T-helper 1 cell (primary cell): ENCODE data around the gene PLEKHG5.

Experiments
- DNase-seq, 5 donors: peaks; one replicate each; pipeline ENCODE4 v3.0.0-alpha.2; 2012 to 2020
- total RNA-seq, 4 donors: gene quantifications; one replicate each; lab custom pipeline; 2026; lab: John Stamatoyannopoulos, UW

The PLEKHG5 gene, protein sequence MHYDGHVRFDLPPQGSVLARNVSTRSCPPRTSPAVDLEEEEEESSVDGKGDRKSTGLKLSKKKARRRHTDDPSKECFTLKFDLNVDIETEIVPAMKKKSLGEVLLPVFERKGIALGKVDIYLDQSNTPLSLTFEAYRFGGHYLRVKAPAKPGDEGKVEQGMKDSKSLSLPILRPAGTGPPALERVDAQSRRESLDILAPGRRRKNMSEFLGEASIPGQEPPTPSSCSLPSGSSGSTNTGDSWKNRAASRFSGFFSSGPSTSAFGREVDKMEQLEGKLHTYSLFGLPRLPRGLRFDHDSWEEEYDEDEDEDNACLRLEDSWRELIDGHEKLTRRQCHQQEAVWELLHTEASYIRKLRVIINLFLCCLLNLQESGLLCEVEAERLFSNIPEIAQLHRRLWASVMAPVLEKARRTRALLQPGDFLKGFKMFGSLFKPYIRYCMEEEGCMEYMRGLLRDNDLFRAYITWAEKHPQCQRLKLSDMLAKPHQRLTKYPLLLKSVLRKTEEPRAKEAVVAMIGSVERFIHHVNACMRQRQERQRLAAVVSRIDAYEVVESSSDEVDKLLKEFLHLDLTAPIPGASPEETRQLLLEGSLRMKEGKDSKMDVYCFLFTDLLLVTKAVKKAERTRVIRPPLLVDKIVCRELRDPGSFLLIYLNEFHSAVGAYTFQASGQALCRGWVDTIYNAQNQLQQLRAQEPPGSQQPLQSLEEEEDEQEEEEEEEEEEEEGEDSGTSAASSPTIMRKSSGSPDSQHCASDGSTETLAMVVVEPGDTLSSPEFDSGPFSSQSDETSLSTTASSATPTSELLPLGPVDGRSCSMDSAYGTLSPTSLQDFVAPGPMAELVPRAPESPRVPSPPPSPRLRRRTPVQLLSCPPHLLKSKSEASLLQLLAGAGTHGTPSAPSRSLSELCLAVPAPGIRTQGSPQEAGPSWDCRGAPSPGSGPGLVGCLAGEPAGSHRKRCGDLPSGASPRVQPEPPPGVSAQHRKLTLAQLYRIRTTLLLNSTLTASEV
- 16.0 to 35.1 (median 22.0) reads per million in 4 donors for total RNA-seq

DNA sequence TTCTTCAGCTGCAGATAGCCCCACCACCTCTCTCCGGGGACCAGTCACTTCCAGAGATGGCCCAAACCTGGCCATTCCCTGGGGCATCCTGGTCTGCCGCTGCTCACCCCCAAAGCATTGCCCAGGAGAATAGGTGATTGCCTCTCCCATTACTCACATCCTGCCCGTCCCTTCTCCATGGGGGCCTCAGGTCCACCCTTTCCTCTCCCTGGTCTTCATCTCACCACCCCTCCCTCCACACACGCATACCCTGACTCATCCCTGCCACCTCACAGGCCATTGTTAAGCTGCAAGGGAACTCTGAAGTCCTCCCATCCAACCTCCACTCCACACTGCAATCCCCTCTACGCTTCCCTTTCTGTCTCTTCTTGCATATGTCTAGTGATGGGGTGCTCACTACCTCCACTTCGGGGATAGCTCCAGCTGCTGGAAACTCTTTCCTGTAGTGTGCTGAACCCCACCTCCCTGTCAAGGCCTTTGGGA, at the start of gene PLEKHG5:
Gene PLEKHG5, minus strand, starts transcription at position 188 of the 483 bp plus-strand sequence. CDS start 14,096 bp downstream, outside the sequence.
- no peak for DNase-seq

DNA sequence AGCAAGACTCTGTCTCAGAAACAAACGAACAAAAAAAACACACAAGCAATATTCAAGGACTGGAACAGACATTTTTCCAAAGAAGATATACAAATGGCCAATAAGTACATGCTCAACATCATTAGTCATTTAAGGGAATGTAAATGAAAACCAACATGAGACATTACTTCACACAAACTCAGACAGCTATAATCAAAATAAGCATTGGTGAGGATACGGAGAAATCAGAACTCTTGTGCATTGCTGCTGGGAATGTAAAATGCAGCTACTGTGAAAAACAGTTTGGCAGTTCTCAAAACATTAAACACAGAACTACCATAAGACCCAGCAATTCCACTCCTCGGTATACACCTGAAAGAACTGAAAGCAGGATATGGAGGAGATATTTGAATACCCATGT, 47.5 kb upstream of the PLEKHG5 start:
- DNase-seq: no peak

DNA sequence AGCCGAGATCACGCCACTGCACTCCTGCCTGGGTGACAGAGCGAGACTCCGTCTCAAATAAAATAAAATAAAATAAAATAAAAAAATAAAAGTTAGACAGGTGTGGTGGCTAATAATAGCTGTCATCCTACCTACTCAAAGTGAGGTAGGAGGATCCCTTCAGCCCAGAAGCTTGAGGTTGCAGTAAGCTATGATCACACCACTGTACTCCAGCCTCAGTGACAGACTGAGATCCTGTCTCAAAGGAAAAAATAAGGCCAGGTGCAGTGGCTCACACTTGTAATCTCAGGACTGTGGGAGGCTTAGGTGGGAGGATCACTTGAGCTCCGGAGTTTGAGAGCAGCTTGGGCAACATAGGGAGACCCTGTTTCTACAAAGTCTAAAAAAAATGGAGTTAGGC, 44.8 kb upstream of the PLEKHG5 start:
- no peak for DNase-seq

DNA sequence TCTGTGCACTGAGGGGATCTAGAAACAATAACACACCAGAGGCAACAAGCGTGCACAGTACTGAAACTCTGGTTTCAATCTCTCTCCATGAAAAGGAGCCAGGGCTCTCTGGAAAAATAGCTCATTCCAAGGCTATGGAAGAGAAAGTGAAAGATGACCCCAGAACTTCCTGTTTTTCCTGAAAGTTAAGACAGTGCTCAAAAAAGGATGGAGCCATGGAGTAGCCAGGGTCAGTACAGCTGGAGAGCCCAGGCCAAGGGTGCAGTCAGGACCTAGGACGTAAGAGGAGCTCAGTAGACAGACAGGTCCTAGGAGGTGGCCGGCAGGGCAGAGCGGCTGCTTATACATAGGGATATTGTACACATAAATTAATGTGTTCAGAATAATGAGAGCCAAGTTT, 43.7 kb upstream of the PLEKHG5 start:
- DNase-seq: no peak

DNA sequence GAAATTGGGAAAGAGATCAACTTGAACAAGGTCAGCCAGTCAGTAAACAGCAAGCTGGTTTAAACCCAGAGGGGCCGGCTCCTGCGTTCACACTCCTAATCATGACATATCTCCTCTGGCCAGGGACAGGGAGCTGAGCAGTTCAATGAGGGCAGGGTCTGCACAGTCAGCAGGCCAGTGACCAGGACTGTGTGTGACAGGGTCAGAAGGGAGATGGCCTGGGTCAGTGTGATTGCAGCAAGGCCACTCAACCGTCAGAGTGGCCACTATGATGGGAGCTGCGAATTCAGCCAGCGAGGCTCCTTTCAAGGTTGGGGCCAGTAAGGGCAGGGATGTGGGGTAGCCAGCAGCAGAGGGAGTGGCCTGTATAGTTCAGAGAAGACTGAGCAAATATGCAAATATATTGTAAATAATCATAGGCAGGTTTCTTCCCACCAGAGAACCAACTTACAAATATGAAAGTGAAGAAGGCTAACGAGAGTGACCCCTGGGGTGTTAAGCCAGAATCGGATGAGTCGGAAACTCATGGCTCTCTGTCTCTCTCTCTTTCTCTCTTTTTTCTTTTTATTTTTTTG, 42.9 kb upstream of the PLEKHG5 start:
- DNase-seq: no peak

DNA sequence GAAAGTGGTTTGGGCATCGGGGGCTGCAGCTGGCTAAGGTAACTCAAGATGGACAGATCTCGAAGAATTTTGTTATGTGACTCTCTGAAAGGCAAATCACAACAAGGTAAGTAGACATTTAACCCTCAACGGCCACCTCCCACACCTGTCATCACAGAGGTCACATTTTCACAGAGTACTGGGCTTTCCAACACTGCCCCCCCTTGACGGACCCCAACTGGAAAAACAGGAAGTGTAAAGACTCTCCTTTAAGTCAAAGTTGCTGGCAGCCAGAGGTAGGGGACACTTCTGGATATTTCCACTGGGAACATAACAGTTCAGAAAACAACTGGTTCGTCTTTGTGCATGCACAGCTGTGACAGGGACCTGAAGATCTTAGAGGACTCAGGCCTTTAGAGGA, 40.5 kb upstream of the PLEKHG5 start:
- DNase-seq: no peak

DNA sequence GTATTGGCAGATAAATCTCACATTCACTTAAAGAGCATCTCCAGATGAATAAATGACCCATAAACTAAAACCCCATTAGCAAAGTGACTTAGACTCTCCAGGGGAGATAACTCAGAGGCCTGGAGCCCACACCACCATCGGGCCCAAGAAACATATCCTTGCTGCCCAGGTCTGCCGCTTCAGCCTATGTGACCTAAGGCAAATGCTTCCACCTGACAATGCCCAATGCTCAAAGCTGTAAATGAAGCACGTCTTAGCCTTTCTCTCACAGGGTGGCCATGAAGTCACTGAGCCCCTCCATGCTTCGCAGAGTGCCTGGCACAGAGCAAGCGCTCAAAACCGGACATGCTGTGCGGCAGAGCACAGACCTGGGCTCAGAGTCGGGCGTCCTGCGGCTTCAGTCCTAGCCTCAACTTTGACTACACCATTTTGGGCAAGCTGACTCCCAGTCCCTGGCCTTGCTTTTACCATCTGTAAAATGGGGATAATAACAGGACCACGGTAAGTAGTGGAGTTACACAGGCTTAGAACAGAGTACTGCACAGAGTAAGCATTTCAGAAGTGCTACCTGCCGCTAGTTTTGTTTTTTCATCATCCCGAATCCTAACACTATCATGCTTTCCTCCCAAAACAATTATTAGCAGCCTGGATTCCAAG, 39.2 kb upstream of the PLEKHG5 start:
- DNase-seq: no peak

DNA sequence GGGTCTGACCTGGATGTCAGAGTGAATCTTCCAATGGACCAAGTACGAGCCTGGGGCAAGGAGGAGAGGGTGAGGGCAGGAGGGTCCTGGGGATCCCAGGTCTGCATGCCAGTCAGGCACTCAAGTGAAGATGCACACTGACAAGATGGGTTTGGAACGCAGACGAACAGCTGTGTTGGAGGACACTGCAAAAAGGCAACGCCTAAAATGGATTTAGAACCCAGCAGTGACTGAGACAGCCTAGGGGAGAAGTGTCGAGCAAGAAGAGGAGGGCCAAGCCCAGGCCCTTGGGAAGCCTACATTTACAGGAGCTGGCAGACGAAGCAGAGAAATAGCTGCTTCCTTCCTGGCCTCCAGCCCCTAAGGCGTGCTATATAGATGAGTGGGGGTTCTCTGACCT, 37.0 kb upstream of the PLEKHG5 start:
- no peak for DNase-seq

DNA sequence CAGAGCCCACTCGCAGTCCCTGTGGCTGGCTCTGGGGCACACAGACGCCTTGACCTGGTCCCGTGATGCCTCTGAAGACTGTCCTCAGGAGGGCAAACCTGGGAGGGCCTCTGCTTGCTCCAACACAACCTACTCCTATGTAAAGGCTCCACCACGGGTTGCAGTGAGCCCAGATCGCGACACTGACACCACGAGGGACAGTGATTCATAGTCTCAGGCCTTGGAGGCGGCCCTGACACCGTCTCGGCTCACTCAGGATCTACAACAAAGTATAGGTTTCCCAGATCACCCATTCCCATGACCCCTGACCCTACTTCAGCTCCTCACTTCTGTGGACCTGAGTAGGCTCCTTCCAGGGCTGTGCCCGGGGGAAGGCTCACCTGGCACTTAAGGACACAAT, 34.8 kb upstream of the PLEKHG5 start:
- no peak for DNase-seq

DNA sequence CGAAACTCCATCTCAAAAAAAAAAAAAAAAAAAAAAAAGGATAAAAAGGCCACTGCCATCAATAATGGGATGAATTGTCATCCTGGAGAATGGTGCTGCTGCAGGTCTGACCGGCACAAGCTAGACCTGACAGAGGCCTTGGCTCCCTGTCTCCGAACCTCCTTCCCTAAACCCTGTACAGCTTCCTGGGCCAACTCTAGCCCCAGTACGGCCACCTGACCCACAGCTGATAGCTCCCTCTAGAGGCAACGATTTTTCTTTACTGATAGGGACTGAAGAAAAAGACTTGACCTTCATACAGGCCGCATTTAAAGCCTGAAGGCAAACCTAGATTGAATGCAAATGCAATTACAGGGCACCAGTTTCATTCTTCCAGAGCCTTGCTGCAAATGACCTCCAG, 32.1 kb upstream of the PLEKHG5 start:
- DNase-seq: no peak

DNA sequence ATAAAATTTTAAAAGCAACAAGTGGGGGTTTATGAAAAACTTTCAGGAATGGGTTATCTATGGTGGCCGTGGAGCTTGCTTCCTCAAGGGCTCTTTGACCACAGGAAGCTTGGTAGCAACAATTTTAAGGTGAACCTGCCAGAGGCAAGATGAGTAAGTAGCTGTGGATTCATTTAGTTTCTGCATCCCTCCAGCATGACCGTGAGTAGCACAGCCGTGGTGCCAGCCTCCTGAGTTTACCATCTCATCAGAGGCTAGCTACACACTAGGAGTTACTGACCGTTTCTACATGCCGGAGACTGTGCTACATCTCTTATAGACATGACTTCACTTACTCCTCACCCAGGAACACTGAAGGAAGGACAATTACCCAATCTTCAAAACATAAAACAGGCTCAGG, 30.1 kb upstream of the PLEKHG5 start:
- no peak for DNase-seq

DNA sequence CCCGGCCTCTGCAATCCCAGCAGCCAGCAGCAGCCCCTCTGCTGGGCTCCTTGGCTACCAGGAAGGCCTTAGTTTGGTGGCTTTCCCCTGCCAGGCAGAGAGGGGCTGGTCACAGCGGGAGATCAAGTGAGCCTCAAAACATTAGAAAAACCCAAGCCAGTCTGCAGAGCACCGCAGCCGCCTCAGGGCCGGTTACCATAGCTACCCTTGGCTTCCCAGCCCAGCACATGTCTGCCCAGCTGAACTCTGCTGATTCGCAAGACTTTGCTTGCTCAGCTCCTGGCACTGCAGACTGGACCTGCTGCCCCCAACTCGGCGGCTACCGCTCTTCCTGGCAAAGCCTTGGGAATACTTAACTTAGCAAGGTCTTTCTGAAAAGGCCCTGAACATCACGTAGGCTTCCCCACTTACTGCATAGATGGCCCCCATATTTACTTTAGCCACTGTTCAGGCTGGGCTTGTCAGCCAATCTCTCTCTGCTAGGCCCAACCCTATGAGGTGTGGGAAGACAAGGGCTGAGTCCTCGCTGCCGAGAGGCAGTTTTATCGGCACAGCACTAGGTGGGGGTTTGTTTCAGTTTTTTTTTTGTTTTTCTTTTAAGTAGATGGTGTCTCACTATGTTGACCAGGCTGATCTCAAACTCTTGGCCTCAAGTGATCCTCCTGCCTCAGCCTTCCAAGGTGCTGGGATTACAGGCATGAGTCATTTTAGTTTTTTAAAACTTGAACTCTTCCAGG, 28.6 kb upstream of the PLEKHG5 start:
- DNase-seq: no peak

DNA sequence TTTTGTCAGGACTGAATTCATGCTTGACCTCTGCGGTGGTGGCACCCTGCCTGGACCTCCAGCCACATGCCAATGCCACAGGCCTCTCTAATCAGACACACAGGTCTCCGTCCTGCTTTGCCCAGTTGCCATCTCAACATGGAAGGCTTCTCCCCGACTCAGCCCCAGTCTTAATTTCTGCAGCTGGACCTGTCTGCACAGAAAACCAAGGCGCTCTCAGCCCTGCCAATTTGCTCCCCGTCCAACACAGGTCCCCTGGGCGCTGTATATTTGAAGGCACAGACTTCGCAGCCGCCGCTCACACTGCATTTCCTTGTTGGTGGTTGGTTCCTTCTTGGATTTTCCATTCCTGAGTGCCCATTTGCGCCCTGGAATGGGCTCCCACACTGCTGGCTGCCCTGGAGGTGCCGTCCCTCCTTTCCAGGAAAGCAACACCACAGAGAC, 28.0 kb upstream of the PLEKHG5 start:
- no peak for DNase-seq

DNA sequence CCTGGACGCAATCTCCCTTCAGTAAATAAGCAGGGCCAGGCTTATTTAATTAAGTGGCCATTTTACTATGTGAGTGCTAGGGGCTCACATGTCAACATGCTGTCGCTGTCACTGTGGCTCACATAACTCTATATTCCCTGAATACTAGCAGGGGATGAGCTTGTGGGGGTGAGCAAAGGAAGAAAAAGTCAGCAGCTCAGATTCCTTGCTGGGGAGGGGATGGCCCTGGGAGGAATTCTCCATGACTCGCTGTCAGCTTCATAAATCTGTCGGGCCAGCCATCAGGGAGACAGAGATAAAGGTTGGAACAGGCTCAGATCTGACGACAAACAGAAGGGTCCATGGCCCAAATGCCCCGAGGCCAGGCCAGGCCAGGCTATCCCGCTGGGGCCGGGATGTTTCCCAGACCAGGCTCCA, 26.0 kb upstream of the PLEKHG5 start:
- DNase-seq: no peak

DNA sequence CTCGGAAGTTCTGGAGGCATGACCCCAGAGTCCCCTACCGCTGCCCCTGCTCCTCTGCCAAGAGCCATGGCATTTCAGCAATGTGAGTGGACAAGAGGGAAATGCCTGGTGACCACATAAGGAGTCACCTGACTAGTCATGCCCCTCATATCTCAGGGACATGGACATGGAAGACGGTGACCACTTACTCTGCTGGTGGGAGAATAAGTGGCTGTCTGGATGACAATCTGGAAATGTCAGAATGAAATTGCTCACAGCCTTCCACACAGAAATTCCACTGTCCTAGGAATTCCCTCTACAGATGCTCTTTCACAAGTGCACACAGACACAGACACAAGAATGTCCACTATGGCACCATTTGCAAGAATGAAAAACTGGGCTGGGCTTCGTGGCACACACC, 24.3 kb upstream of the PLEKHG5 start:
- no peak for DNase-seq

DNA sequence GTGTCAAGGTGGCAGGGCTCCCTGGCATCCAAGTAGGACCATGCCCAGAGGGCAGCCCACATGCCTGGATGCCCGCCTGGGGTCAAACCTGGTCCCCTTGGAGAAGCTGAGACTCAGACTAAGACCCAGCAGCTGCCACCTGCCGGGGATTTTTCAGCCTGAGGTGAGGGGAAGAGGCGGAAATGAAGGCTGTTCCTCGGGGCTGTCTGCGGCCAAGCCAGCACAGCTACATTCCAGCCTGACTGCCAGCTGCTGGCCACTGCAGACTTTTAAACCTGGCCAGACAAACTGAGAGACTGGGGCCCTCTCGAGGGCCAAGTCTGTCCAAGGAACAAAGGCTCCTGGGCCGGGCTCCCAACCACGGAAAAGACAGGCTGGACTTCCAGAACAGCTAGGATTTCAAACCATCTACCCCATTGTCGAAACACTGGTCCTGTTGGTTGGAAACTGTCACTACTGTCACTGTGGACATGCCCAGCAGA, 21.9 kb upstream of the PLEKHG5 start:
- no peak for DNase-seq

DNA sequence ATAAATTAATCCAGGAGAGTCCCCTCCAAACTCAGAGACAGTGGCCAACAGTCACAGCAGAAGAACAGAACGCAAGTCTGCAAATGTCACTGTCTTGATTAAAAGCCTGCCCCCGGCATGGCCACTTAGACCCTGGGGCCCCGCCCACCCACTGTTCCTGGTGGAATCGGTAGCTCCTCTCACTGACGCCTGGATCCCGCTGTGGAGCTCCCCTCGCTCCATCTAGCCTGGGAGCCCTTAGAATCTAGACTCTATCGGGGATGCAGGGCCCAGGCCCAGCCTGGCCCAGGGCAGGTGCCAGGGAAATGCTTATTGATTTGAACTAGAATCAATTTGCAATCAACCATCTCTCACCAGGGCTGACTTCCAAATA, 21.4 kb upstream of the PLEKHG5 start:
- DNase-seq: no peak

DNA sequence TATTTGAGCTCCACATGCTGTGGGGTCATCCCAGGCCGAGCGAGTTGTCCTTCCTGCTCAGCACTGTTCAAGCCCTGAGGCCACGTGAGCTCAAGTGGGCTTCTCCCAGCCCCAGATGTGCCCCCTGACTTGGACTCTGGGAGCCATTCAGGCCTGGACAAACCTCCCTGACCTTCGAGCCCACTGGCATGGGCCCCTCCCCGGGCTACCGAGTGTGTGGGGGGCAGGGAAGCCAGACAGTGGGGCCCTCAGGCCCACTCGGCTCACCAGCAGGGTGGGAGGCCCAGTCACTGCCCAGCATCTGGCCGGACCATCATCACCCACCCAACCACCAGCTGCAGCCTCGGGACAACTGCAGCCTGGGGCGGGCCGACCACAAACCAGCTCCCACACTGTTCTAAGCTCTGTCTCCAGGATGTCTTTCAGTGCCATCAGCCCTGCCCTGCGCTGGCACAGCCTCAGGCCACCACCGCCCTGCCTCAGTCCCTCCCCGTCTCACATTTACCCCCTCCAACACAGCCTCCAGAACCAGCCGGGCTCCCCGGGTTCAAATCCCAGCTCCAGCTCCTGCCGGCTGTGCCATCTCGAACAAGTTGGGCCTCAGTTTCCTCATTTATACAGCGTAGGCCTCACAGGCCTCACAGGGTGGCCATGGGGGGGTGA, 20.9 kb upstream of the PLEKHG5 start:
- no peak for DNase-seq

DNA sequence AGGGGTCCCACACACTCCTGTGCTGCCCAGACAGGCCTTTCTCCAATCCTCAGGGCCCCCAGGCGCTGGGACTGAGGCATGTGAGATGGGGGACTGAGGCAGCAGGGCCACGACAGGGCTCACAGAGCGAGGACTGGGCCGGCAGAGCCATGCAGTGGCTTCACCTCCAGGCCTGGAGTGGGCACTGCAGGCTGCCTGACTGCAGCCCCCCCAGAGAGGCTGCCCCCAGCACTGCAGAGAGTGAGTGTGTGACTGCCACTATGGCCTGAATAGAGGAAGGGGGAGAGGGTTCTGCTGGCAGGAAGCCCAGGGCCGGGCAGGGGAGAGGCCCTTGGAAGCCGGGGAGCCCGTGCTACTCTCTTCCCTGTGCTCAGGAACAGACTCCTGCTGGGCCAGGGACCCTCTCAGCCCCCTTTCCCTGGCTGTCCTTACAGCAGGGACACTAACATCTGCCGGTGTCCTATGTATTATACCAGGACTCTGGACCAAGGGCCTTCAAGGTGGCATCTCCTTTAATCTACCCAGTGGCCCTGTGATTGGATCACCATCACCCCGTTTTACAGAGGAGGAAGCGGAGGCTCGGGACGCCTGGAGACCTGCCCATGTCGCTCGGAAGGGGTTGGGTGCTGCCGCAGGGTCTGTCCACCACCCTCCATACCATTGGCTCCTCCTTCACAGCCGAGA, 20.2 kb upstream of the PLEKHG5 start:
- no peak for DNase-seq

DNA sequence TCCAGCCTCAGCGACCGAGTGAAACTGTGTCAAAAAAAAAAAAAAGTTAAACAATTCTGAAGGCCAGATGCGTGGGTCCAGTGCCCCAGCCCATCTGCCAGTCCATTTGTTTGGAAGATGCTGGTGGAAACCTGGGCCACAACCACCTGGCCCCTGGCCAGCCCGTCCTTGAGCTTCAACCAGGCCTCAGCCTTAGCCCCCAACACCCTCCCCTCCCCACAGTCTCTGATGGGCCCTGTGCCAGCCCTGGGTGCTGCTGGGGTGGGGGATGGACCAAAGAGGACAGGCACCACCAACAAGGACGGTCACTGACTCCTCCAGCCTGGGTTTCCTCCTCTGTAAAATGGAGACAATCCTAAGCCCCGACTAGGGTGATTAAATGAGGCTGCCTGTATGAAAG, 19.6 kb upstream of the PLEKHG5 start:
- no peak for DNase-seq
